HG03095 (cell line): ENCODE results near the gene SLC25A22.

Experiments used
- ATAC-seq: cut with Tn5 transposase; IDR thresholded peaks from one replicate; pipeline ENCODE4 v1.9.1; 2021; ENCODE audit warnings: moderate library complexity; ENCODE audit not compliant: unreplicated experiment

The SLC25A22 gene

DNA sequence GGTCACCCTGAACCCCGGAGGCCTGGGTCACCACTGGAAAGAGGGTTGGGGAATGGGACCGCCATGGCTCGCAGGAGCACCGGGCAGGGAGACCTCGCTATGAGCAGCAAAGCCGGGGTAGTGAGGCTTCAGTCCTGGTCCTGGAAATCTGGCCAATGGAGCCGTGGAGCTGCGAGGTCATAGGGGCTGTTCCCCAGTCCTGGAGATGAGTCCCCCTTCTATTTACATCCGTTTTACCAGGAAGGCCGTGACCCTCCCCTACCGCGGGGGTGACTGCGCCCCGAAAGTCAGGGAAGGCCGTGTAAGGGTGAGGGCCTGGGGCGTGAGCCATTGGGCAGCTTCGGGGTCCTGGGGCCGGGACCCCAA is 6.5 kb upstream of the SLC25A22 start:
- no peak for ATAC-seq

DNA sequence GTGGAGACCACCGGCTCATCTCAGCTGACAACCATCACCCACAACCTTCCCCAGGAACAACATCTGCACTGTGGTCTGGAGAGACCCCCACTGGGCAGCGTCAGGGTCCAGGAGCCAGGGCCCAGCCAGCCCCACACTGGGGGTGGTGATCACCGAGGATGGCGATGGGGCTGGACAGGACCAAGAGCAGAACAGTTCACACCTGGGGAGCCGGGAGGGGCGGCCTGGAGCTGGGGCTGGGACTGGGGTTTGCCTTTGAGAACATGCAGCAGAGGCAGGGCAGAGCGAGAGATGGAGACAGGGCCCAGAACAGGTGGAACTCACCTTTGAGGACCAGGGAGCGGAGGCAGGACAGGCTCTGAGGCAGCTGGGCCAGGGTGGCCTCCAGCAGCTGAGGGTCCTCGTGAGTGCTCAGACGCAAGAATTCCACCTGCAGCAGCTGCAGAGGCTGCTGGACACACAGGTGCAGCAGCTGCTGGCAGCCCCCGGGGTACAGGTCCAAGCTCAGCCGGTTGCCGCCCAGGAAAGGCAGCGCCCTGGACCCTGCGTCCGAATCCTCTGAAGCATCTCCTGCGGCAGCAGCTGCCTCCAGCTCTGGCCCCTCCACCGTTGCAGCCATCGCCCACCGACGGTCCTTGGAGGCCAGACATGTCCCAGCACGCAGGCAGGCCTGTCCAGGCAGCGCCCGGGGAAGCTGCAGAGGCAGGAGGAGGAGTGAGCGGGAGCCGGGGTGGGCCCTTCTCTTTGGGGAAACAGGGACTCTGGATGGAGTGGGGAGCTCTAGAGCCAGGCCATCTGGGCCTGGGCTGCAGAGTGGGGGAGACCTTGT is 5.9 kb upstream of the SLC25A22 start:
- ATAC-seq = no peak

DNA sequence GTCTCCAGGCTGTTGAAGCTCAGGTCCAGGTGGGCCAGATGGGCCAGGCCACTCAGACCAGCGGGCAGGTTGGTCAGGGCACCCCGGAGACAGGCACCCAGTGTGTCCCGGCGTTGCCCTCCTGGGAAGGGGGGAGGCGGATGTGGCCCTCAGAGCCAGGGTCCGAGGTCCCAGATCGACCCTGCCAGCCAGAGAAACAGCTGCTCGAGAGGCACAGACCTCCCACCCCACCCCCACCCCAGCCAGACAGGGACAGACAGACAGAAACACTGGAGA is 5.3 kb upstream of the SLC25A22 start:
- no peak for ATAC-seq

DNA sequence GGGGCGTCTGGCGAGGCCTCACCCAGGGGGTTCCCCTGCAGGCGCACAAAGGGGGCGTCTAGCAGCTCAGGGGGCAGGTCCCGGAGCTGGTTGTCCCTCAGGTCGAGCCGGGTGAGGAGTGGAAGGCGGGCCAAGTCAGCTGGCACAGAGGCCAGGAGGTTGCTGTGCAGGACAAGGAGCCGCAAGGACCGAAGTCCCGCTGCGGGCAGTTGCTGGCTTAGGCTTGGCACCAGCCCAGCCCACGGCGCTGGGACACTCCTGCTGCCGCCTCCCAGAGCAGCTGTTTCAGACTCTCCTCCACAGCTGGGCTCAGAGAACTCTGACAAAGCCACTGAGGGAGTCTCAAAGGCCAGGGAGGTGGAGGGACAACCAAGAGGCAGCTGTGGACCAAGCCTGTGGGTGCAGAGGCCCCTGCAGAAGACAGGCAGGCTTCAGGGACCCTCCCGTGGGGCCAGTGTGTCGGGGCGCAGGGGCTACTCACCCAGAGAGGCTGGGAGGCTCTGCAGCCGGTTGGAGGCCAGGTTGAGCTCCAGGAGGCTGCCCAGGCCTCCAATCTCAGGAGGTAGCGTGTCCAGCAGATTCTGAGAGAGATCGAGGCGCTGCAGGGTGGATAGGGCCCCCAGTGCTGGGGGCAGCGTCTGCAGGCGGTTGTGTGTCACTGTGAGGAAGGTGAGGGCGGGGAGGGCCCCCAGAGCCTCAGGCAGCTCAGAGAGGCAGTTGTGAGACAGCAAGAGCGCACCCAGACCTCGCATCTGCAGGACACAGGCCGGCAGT is 4.8 kb upstream of the SLC25A22 start:
- ATAC-seq = no peak

DNA sequence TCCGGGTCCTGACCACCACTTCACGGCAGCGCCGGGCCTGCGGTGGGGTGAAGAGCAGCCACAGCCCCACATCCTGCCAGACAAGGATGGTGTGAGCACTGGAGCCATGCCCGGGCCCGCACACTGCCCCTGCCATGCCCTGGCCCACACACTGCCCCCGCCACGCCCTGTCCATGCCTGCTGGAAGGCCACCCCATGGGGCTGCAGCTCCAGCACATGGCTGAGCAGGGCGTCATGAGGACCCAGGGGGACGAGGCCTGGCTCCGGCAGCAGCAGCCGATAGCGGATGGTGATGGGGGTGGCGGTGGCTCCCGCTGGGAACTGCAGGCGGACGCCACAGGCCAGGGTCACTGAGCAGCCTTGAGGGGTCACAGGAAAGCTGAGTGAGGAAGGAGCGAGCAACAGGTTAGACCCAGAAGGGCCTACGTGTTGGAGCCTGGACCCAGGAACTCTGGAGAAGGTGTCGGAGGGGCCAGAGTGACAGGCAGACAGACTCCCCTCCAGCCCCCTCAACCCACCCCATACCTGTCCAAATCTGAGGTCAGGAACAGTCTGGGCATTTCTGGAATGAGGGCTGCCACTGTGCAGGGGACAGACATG is 4.0 kb upstream of the SLC25A22 start:
- ATAC-seq = no peak

DNA sequence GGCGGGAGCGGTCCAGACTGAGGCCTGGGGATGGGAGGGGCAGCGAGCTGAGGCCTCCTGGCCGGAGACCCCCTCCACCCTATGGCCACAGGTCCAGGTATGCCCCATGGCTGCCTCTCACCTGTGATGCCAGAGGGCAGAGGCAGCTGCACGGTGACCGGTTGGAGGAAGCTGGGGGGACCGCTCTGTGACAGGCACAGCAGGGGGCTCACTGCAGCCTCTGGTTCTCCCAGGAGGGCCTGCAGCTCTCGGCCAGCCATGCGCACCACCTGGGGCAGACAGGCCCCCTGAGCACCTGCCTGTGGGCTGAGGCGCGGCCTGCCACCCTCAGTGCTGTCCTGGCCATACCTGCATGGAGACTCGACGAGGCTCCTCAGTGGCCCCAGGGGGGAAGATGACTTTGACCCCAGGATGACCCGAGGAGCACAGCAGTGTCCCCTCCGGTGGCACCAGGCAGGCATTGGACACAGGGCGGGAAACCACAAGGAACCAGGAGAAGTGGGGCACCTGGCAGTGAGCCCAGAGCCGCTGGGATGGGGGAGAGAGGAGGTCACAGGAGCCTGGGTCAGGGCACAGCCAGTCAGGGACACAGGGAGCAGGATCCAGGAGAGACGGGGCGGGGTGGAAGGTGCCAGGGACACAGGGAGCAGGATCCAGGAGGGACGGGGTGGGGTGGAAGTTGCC is 3.2 kb upstream of the SLC25A22 start:
- ATAC-seq = no peak

DNA sequence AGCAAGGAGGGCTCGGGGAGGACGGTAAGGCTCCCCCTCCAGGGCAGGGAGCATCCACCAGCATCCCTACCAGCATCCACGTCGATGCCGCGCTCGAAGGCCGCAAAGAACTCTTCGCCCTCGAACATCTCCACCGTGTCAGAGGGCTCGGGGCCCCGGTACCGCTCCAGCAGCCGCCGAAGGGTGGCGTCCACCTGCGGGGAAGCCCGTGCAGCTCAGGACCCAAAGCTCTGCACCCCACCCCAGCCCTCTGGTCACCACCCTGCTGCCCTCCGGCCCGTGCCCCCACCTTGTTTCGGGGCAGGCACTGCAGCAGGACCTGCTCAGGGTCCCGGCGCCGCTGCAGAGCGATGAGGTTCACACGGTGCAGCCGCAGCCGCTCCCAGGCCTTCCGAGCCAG is 2.4 kb upstream of the SLC25A22 start:
- ATAC-seq = no peak

DNA sequence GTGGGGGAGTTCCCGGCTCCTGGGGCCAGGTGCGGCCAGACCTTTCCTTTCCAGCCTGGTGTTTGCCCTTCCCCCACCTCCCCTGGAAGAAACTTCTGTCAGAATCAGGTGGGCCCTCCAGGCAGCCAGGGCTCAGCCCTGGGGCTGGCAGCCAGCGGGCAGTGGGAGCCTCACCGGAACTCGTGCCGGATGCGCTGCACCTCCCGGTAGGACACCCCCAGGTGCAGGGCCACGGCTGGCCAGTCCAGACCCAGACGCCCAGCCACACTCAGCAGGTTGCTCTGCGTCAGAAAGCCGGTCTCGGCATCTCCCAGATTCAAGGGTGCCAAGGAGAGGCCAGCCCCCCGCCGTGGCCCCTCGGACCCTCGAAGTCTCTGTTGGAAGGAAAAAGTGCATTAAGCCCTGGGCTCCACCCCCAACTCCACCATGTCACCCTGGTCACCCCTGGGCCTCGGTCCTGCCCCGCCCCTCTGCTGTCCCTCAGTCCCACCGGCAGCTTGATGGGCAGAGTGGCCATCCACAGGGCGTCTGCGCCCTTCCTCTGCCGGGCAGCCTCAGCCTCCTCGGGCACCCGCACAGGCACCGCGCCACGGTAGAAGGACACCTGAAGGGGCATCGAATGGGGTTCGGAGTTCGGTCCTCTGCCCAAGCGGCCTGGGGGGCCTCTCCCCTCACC is 1.7 kb upstream of the SLC25A22 start:
- no peak for ATAC-seq

DNA sequence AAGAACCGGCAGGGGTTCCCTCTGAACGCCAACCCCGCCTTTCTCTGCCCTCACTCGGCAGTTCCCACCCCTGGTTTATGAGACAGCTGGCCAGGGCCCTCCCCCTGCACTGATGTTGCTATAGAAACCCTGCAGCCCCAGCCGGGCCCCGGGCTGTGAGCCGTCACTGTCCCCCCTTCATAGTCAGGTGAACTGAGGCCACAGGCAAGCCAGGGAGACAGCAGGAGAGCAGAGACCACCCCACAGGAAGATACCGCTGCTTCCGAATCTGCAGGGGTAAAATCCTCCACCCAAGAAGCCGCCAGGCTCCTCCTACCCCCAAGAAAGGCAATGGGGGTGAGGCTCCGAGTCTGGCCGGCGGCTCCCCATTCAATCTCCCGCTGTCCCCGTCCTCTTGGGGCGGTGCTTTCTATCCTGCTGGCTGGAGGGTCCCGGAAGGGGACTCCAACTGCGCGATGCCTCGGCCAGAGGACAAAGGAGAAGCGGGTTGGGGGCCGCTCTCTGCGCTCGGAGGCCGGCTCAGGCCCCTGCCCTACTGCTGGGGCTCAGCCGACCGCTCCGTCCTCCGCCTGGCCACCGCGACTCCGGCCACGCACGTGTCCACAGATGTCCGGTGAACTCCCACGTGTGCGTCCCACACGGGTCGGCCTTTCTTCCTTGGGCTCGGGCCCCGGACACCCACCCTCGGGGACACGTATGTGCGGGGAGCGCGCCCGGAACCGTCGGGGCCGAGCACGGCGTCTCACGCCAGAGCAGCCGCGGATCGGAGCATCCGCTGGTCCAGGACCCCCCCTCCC is 587 bp downstream of the SLC25A22 start:
- ATAC-seq = peak; percentile 37

DNA sequence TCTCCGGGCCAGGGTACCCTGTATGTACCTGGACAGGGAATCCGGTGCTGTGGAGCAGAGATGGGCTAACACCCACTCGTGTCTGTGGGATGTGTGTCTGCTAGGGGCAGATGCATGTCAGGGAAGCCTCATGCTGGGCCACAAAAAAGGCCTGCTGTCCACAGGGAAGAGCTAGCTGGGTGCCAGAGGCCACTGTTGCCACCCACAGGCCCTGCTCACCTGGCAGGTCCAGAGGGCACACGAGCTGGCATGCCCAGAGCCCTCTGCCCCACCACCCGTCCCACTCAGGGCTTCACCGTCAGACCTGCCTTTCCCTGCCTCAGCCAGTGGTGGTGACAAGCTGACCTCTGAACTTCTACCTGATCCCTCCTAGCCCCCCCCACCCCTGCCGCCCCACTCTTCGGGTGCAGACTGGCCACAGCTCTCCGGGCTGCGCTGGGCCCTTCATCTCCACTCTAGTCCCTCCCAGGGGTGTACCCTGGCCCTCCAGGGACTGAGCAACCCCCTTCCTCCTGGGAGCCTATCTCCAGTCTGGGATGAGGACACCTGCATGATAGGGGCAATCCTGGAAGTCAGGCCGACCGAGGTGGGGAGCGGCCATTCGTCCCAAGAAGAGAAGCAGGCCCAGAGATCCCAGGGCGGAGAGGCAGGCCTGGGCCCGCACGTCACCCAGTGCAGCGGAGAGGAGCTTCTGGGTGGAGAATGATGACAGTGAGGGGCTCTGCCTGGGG is 1.4 kb downstream of the SLC25A22 start:
- no peak for ATAC-seq

DNA sequence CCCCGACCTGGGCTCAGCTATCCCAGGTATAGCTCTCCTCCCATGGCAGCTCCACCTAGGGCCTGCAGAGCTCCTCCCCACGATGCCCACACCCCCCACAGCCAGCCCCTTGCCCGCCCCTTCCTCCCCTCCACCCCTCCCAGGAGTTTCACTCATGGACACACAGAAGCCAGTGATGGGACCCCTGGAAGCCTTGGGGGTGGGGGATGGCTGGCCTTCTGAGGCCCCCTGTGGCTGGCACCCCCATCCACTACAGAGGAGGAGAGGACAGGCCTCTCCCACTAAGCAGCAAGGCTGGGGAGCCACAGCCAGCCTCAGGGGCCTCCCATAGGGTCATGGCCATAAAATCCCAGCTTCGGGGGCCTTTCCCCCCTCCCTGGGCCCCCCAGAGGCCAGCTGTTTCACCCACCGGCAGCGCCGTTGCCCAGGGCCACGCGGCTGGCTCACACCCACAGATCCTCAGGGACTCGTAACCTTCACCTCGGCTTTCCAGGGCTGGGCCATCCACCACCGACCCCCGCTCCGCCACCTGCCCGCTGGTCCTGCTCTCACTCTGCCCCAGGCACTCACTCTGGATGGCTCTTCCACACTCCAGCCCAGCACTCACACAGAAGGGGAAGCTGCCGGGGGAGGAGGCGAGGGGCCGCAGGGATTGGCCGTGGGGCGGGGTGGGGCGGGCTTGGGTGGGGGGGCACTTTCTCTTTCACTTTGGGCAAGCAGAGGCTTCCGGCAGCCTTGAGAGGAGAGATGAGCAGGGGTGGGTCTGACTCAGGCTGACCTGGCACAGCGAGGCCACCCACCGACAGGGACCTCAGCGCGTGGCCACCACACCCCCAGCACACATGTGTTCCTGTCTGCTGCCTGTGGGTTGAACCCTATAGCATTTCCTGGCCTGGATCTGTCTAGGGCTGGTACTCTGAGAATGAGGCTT is 2.2 kb downstream of the SLC25A22 start:
- ATAC-seq = no peak

DNA sequence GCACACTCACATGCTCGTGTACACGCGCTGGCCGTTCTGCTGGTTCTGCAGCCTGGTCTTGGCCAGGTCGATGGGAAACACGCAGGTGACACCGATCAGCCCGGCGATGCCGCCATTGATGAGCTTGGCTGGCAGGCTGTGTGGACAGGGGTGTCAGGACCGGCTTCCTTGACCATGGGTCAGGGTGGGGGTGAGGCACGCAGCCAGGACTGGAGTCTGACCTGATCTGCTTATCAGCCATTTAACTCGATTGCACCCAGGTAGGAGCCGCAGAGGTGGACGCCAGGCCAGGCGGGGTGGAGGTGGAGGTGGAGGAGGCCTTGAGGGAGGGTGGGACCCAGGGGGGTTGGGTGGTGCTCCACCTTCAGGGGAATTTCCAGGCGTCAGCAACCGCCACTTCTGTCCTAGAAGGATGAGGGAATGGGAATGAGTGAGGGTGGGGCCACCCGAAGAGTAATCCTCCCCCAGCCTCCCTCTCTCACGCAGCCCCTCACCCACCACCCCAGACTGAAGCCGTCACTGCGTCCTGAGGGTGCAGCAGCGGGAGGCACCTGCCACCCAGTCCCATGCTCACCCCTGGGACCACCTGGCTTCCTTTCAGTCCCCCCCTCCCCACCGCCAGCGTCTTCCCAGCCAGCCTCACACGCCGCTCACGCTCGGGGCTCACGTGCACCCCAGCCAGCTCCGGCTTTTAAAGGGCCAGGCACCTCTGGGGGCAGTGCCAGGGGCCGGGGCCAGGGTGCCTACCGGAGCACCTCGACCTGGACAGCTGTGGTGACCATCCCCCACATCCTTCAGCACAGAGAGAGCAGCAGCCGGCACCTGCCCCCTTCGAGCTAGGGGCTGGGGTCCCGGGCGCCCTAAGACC is 3.1 kb downstream of the SLC25A22 start:
- no peak for ATAC-seq

DNA sequence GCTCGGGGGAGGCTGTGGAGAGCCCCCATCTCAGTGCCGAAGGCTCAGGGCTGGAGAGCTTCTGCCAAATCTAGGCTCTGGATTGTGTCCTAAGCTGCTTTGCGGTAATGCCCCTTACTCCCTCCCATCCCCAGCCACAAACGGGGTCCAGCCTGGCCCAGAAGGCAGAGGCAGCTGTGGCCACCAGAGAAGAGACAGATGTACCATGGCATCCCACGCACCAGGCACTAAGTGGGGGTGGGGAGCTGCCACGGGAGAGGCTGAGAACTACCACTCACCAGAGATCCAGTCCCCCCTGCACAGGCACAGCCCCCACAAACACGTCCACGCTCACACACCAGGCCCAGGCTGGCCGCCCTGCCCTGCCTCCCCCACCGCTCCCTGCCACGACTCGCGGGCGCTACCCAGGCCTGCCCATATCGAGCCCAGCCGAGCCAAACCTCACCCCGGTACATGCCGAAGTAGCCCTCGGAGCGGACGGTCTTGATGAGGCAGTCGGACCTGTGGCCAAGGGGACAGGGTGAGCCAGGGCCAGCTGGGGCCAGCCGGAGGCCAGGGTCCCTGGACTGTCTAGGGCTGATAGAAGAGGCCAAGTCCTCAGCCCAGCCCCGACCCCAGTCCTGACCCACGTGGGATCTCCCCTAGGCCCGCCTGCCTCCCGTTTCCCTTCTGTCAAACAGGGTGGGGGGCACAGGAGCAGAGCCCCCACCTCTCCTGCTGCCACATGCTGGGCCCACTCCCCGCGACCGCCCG is 3.9 kb downstream of the SLC25A22 start:
- ATAC-seq = no peak

DNA sequence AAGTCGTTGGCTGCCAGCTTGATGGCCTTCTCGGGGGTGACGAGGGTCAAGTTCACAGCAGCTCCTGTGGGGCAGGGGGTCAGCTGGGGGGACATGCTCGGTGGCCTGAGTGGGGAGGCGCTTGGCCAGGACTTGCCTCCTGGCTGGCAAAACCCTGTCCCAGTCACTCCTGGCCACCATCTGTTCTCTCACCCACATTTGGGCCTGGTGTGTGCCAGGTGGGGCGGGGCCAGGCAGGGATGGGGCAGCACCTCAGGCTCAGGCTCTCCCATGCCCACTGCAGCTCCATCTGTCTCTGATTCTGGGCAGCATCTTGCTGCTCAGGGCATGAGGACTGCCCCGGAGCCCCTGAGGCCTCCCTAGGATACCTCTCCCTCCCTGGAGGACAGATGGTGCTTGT is 4.5 kb downstream of the SLC25A22 start:
- no peak for ATAC-seq

DNA sequence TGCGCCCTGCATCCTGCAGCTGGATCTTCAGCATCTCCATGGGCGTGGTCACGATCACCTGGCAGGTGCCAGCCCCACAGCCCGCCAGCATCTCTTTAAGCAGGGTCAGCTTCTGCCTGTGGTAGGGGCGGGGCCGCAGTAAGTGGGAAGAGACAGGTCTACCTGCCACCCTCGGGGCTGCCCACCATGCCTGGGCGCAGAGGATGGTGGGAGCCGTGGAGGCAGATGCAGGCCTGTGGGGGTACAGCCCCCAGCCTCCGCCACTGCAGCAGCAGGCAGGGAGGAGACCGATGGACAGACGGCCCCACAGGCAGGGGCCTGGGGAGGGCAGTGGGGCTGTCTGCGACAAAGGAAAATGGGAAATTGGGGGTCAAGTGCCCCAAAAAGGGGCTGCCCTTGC is 5.2 kb downstream of the SLC25A22 start:
- ATAC-seq = no peak

DNA sequence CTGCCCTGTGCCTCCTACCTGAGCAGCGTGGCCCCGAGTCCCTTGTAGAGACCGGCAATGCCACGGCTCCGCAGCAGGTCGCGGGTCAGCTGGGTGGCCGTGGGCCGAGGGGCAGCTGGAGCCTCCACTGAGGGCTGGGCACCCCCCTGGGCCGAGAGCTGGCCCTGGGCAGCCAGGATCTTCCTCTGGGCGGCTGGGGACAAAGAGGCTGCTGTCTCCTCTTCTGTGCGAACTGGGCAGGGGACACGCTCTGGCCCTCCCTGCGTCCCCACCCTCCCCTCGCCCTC is 5.6 kb downstream of the SLC25A22 start:
- no peak for ATAC-seq
